ENCODE data around the gene MRO. TPM values are rescaled to one million over a fixed set of nuclear protein-coding genes. Genes with fewer than 3 reads are reported as not detected.
"Not testable (repeated sequence)": the region's sequence is repeated elsewhere in the genome, so short reads cannot be mapped to it uniquely, and the experiment has no call there.

The MRO gene
- total RNA-seq, 2 experiments from 2014 or later, result not detected

DNA sequence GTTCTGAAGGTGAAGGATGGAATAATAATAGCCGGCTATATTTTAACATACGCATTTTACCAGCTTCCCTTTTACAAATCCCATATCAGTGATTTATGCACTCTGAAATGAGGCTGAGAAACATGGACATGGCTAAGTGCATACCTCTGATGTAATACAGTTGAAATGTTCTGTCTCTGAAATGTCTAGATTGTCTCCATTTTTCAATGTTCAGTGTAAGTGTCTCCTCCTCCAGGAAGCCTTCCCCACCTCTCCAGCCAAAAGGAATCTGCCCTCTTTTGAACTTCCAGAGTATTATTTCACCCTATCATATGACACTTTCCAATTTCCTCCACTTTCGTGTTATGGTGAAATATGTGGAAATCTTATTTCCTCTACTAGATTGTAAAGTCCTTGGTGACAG is 29.6 kb upstream of the MRO start:
- Mint-ChIP-seq H3K4me1 (no peaks in the 10 kb centered on the region), H3K27me3 (no peaks in the 10 kb centered on the region), H3K36me3 (ENCODE audit: low read depth) (no peaks in the 10 kb centered on the region), H3K4me3 (no peak overlapping the region), H3K9me3 (peaks cover 2% of the 10 kb centered on the region), H3K27ac (no peak overlapping the region)
- ChIA-PET POLR2A (no interaction called here), CTCF (no interaction called here)
- DNase-seq, result no peak

- no peaks in the 10 kb centered on the region for H3K9me3 Mint-ChIP-seq
- POLR2A ChIA-PET, result no interaction called here
These were observed 29.2 kb upstream of the MRO start for GRCh38 chr18:50848991-50849390.

DNA sequence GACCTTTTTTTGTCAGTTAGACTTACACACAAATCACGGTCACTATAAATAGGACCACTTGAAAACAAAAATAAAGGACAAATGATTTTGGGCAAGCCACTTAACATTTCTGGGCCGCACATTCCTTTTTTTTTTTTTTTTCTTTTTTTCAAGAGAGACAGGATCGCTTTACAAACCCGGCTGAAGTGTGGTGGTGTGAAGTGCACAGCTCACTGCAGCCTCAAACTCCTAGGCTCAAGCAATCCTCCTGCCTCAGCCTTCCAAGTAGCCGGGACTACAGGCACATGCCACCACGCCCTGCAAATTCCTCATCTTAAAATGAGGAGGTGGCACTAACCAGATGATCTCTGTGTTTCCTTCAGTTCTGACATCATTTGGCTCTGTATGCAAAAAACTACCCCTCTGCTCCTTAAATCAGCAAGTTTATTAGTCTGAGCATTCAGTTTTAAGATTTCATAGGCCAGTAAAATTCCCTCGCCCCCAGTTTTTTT is 28.3 kb upstream of the MRO start:
- no peak overlapping the region for H3K4me3 Mint-ChIP-seq
- no peak overlapping the region for H3K27ac Mint-ChIP-seq
- H3K27me3 Mint-ChIP-seq, result no peaks in the 10 kb centered on the region
- ChIA-PET CTCF (interaction anchor here (0.6 kb wide), 1 partner anchor 290 kb away, joined by 3 read pairs; no protein-coding TSS in a partner anchor), POLR2A (no interaction called here)
- no peak for DNase-seq
- H3K9me3 Mint-ChIP-seq, result no peaks in the 10 kb centered on the region
- H3K36me3 Mint-ChIP-seq (ENCODE audit: low read depth), result no peaks in the 10 kb centered on the region
- H3K4me1 Mint-ChIP-seq, result no peaks in the 10 kb centered on the region

More at GRCh38 chr18:50848991-50849390, 29.2 kb upstream of the MRO start:
- CTCF ChIA-PET, result no interaction called here
- Mint-ChIP-seq H3K4me3 (no peak overlapping the region), H3K27me3 (no peaks in the 10 kb centered on the region), H3K36me3 (ENCODE audit: low read depth) (no peaks in the 10 kb centered on the region), H3K4me1 (no peaks in the 10 kb centered on the region), H3K27ac (no peak overlapping the region)
- DNase-seq, result no peak

DNA sequence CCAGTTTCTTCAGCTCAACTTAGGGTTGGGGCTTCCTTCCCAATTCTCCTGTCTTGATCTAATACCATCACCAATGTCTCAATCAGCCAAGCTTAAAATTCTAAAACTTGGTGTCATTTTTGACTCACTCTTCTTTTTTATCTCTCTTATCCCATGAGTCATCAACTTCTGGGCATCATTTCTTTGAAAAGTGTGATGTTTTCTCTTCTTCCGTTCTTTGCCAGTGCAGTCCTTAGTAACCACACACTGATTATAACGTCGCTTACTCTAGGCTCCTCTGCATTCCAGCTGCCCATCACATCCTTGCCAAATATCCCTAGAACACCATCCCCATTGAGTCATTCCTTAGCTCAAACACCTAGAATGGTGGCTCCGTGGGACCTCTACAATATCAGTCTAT is 27.4 kb upstream of the MRO start:
- H3K36me3 Mint-ChIP-seq (ENCODE audit: low read depth), result no peaks in the 10 kb centered on the region
- no peaks in the 10 kb centered on the region for H3K9me3 Mint-ChIP-seq
- CTCF ChIA-PET, result no interaction called here

GRCh38 chr18:50844960-50845359 is 25.1 kb upstream of the MRO start:
- Mint-ChIP-seq H3K27ac (no peak overlapping the region), H3K4me1 (no peaks in the 10 kb centered on the region), H3K9me3 (no peaks in the 10 kb centered on the region), H3K4me3 (no peak overlapping the region), H3K27me3 (no peaks in the 10 kb centered on the region), H3K36me3 (ENCODE audit: low read depth) (no peaks in the 10 kb centered on the region)
- ChIA-PET CTCF (no interaction called here), POLR2A (no interaction called here)
- DNase-seq, result no peak

More for the DNA sequence above, 27.4 kb upstream of the MRO start:
- DNase-seq, result no peak
- no peaks in the 10 kb centered on the region for H3K4me1 Mint-ChIP-seq
- POLR2A ChIA-PET, result no interaction called here
- H3K4me3 Mint-ChIP-seq, result no peak overlapping the region
- no peak overlapping the region for H3K27ac Mint-ChIP-seq
- H3K27me3 Mint-ChIP-seq, result no peaks in the 10 kb centered on the region

DNA sequence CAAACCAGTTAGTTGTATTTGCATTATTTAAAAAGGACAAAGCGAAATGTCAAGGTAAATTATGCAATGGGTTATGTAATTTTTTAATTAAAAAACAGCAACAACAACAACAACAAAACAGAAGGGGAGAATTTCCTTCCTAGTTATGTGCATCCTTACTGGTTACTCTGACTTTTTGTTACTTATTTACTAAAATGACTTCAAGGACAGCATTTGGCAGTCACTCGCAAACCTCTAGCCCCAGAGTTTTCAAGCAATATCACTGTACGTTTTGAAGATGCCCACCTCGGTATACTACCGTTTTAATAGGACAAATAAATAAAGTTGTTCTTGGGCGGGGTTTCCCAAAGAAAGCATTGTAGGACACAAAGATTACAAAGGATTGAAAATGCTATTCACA is 24.7 kb upstream of the MRO start:
- ChIA-PET CTCF (no interaction called here), POLR2A (no interaction called here)
- Mint-ChIP-seq H3K27ac (no peak overlapping the region), H3K9me3 (no peaks in the 10 kb centered on the region), H3K36me3 (ENCODE audit: low read depth) (no peaks in the 10 kb centered on the region), H3K4me1 (no peaks in the 10 kb centered on the region), H3K4me3 (no peak overlapping the region), H3K27me3 (peaks cover under 1% of the 10 kb centered on the region)
- no peak for DNase-seq

- Mint-ChIP-seq H3K4me3 (no peak overlapping the region), H3K27me3 (peaks cover 1% of the 10 kb centered on the region), H3K27ac (no peak overlapping the region), H3K4me1 (no peaks in the 10 kb centered on the region), H3K36me3 (ENCODE audit: low read depth) (no peaks in the 10 kb centered on the region), H3K9me3 (no peaks in the 10 kb centered on the region)
- POLR2A ChIA-PET, result interaction anchor here (0.5 kb wide), 1 partner anchor 36 kb away, joined by 3 read pairs; the partner anchor contains the start of gene ME2
- no peak for DNase-seq
- CTCF ChIA-PET, result interaction anchor here (0.6 kb wide), 1 partner anchor 37 kb away, joined by 4 read pairs; no protein-coding TSS in a partner anchor
These were observed 23.0 kb upstream of the MRO start for GRCh38 chr18:50842846-50843245.

DNA sequence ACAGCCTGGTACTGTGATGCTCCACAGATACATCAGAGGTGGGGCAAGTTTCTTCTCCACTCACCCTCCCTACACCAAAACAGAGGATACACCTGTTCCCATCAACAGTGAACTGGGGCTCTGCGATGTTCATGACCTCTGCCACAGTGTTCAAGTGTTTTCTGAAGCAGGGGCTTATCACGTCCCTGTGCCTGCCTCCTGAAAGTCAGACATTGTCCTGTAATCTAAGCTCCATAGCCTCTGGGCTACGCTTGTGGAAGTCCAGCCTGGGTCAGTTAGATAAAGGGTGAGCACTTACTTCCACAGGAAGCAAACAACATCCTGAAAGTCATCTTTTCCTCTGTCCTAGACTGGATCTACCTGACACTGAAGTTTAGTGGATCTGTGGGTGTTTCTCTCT is 20.2 kb upstream of the MRO start:
- Mint-ChIP-seq H3K27me3 (peaks cover 1% of the 10 kb centered on the region), H3K4me1 (peaks cover 6% of the 10 kb centered on the region), H3K36me3 (ENCODE audit: low read depth) (no peaks in the 10 kb centered on the region), H3K4me3 (no peak overlapping the region), H3K9me3 (no peaks in the 10 kb centered on the region), H3K27ac (no peak overlapping the region)
- CTCF ChIA-PET, result no interaction called here
- no peak for DNase-seq
- POLR2A ChIA-PET, result no interaction called here

DNA sequence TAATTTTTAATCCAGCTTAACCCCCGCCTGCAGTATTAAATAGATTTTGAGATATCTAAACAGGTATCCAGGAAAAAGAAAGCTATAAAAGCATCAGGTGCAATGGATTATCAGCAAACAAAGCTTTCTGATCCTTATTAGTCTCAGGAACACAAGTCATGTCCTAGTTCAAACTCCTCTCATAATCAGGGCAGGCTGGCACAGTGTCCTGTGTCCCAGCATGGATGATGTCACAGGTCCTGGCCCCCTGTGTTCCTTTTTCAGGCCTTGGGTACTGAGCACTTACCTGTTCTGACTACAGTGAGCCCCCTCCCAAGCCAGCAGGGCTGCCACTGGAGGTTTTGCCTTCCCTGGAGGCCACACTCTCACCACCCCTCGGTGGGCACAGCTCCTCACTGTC is 19.5 kb upstream of the MRO start:
- no peaks in the 10 kb centered on the region for H3K36me3 Mint-ChIP-seq (ENCODE audit: low read depth)

DNA sequence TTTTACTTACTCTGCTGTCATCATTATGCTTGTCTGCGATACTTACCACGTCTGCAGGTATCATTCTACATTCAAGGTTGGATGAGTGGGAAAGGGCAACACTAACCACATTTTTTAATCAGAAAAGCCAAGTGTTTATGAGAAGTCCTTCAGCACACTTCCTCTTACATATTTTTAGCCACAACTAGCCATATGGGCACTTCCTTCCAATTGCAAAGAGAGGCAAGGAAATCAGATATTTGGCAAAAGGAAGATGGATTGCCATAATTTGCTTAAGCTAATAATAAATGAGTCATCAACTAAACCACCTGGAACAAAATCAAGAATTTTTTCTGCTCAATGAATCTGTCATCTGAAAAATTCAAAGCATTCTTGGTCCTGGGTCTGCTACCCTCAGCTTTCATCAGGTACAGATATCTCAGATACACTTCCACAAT is 16.7 kb upstream of the MRO start:
- Mint-ChIP-seq H3K4me3 (no peak overlapping the region), H3K27ac (no peak overlapping the region), H3K4me1 (peaks cover 6% of the 10 kb centered on the region), H3K36me3 (ENCODE audit: low read depth) (no peaks in the 10 kb centered on the region), H3K27me3 (peaks cover 1% of the 10 kb centered on the region), H3K9me3 (no peaks in the 10 kb centered on the region)
- no peak for DNase-seq
- ChIA-PET CTCF (no interaction called here), POLR2A (no interaction called here)

More for the DNA sequence above, 19.5 kb upstream of the MRO start:
- CTCF ChIA-PET, result no interaction called here
- Mint-ChIP-seq H3K27me3 (peaks cover 1% of the 10 kb centered on the region), H3K9me3 (no peaks in the 10 kb centered on the region), H3K4me1 (peaks cover 6% of the 10 kb centered on the region), H3K27ac (no peak overlapping the region), H3K4me3 (no peak overlapping the region)
- POLR2A ChIA-PET, result no interaction called here
- no peak for DNase-seq

- H3K9me3 Mint-ChIP-seq; H3K36me3 Mint-ChIP-seq (ENCODE audit: low read depth); H3K27me3 Mint-ChIP-seq; H3K27ac Mint-ChIP-seq; POLR2A ChIA-PET; H3K4me1 Mint-ChIP-seq; DNase-seq; H3K4me3 Mint-ChIP-seq: not testable (repeated sequence)
- CTCF ChIA-PET, result interaction anchor here (1.1 kb wide), 1 partner anchor 488 kb away, joined by 3 read pairs; no protein-coding TSS in a partner anchor
These were observed 13.7 kb upstream of the MRO start for GRCh38 chr18:50833496-50833895.

- POLR2A ChIA-PET, result no interaction called here
- Mint-ChIP-seq H3K9me3 (no peaks in the 10 kb centered on the region), H3K4me1 (peaks cover 6% of the 10 kb centered on the region), H3K4me3 (no peak overlapping the region), H3K36me3 (ENCODE audit: low read depth) (no peaks in the 10 kb centered on the region), H3K27me3 (no peaks in the 10 kb centered on the region), H3K27ac (no peak overlapping the region)
- CTCF ChIA-PET, result interaction anchor here (1.3 kb wide), 1 partner anchor 135 kb away, joined by 3 read pairs; the partner anchor contains the start of gene ELAC1
- DNase-seq, result no peak
These were observed 12.9 kb upstream of the MRO start for GRCh38 chr18:50832754-50833153.

GRCh38 chr18:50830544-50830943 is 10.7 kb upstream of the MRO start:
- H3K27ac Mint-ChIP-seq, result no peak overlapping the region
- CTCF ChIA-PET, result no interaction called here
- H3K36me3 Mint-ChIP-seq (ENCODE audit: low read depth), result no peaks in the 10 kb centered on the region
- H3K4me3 Mint-ChIP-seq, result no peak overlapping the region
- H3K27me3 Mint-ChIP-seq, result no peaks in the 10 kb centered on the region
- POLR2A ChIA-PET, result no interaction called here
- DNase-seq, result no peak
- no peaks in the 10 kb centered on the region for H3K4me1 Mint-ChIP-seq
- H3K9me3 Mint-ChIP-seq, result no peaks in the 10 kb centered on the region

DNA sequence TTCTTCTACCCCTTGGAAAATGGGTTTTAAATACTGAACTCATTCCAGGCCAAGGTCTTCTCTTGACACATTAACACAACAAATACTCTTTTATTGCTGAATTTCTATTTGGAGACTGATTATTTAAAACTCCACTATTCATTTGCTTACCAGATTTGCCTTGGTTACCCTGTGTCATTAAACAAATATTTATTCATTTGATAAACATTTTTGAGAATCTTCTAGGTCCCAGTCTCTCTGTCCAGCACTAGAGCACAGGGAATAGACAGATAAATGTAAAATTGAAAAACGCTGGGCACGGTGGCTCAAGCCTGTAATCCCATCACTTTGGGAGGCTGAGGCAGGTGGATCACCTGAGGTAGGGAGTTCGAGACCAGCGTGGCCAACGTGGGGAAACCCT is 9.8 kb upstream of the MRO start:
- DNase-seq, result no peak
- POLR2A ChIA-PET, result interaction anchor here (0.7 kb wide), 1 partner anchor 222 kb away, joined by 7 read pairs; no protein-coding TSS in a partner anchor
- Mint-ChIP-seq H3K9me3 (no peaks in the 10 kb centered on the region), H3K4me3 (no peak overlapping the region), H3K4me1 (no peaks in the 10 kb centered on the region), H3K27ac (no peak overlapping the region), H3K27me3 (no peaks in the 10 kb centered on the region), H3K36me3 (ENCODE audit: low read depth) (no peaks in the 10 kb centered on the region)
- CTCF ChIA-PET, result no interaction called here
